Colonic mucosa (tissue), 4 donors: ENCODE measurements around the gene CFAP74. TPM values are rescaled to one million over a fixed set of nuclear protein-coding genes. Genes with fewer than 3 reads are reported as not detected.

ENCODE experiments used
- DNase-seq: peaks from one replicate; pipeline ENCODE4 v3.0.0-alpha.2; 2020
- H3K27ac ChIP-seq: fragments of 200-600 bp; one replicate; pipeline ENCODE4 v1.8.0; 2021
- H3K27me3 ChIP-seq: fragments of 200-600 bp; one replicate; pipeline ENCODE4 v1.8.0; 2021
- H3K36me3 ChIP-seq: fragments of 200-600 bp; one replicate; pipeline ENCODE4 v1.8.0; 2021
- H3K4me1 ChIP-seq: fragments of 200-600 bp; one replicate; pipeline ENCODE4 v1.8.0; 2021; ENCODE audit warnings: mild to moderate bottlenecking
- H3K4me3 ChIP-seq: fragments of 200-600 bp; one replicate; pipeline ENCODE4 v1.8.0; 2021
- H3K9ac ChIP-seq, 2 donors: one replicate each; pipeline ENCODE4 v1.7.0; 2013; ENCODE audit warnings: control low read depth in 2 of 2, low read depth in 2 of 2, low read length in 2 of 2
- H3K9me3 ChIP-seq: fragments of 200-600 bp; one replicate; pipeline ENCODE4 v1.8.0; 2021
- CTCF ChIP-seq: fragments of 200-600 bp; IDR thresholded peaks from one replicate; pipeline ENCODE4 v1.8.0; 2022; ENCODE audit warnings: antibody characterized with exemption, mild to moderate bottlenecking
- intact Hi-C: fragments of 100-400 bp; cut with DNase I; formaldehyde crosslinking; loops from one replicate; pipeline ENCODE4 v1.14.1; 2022
- total RNA-seq, 2 donors: library from RNA; stranded (reverse); fragmentation: NEBNext Ultra II Directional in 1 of 2; extraction: Animal tissue kit (Norgen Biotek cat#: 25700) in 1 of 2; gene quantifications; one replicate each; pipeline ENCODE4 v1.2.1, GENCODE V29; 2021
- donor health status: healthy.
- donor health status: DM: no; HTN: no; CAD: no.
- donor health status: DM: no; HTN: no; CAD: no.

CFAP74 gene
- total RNA-seq, 2 donors from 2014 or later, result 0.10 to 0.16 TPM

- Histone ChIP-seq H3K4me3 (no peak overlapping the region), H3K9ac (no peak overlapping the region), H3K27ac (no peak overlapping the region), H3K36me3 (no peaks in the 10 kb centered on the region), H3K9me3 (no peaks in the 10 kb centered on the region), H3K27me3 (no peaks in the 10 kb centered on the region), H3K4me1 (no peaks in the 10 kb centered on the region)
- intact Hi-C loops, result no loop called here
- DNase-seq, result no peak
- TF ChIP-seq CTCF, result no peak
Measured at GRCh38 chr1:1974834-1975233, 28.8 kb downstream of the CFAP74 start.

- no peak for DNase-seq
Measured at GRCh38 chr1:1973716-1974642, 29.6 kb downstream of the CFAP74 start.

GRCh38 chr1:1972976-1973715 lies 30.4 kb downstream of the CFAP74 start:
- DNase-seq, result no peak
- H3K9ac ChIP-seq, result no peak overlapping the region
- no peaks in the 10 kb centered on the region for H3K36me3 ChIP-seq
- H3K27ac ChIP-seq, result no peak overlapping the region
- H3K27me3 ChIP-seq, result no peaks in the 10 kb centered on the region
- TF ChIP-seq CTCF, result no peak
- H3K4me1 ChIP-seq, result no peaks in the 10 kb centered on the region
- H3K4me3 ChIP-seq, result no peak overlapping the region
- intact Hi-C loops, result no loop called here
- no peaks in the 10 kb centered on the region for H3K9me3 ChIP-seq

More at GRCh38 chr1:1973716-1974642, 29.6 kb downstream of the CFAP74 start:
- TF ChIP-seq CTCF, result no peak
- no peak overlapping the region for H3K27ac ChIP-seq
- intact Hi-C loops, result no loop called here
- H3K36me3 ChIP-seq, result no peaks in the 10 kb centered on the region
- H3K9ac ChIP-seq, result no peak overlapping the region
- no peaks in the 10 kb centered on the region for H3K9me3 ChIP-seq
- H3K27me3 ChIP-seq, result no peaks in the 10 kb centered on the region
- no peaks in the 10 kb centered on the region for H3K4me1 ChIP-seq
- no peak overlapping the region for H3K4me3 ChIP-seq

GRCh38 chr1:1971688-1972087 lies 31.9 kb downstream of the CFAP74 start:
- Histone ChIP-seq H3K36me3 (no peaks in the 10 kb centered on the region), H3K9ac (no peak overlapping the region), H3K27ac (no peak overlapping the region), H3K4me1 (no peaks in the 10 kb centered on the region), H3K9me3 (no peaks in the 10 kb centered on the region), H3K27me3 (no peaks in the 10 kb centered on the region), H3K4me3 (no peak overlapping the region)
- intact Hi-C loops, result no loop called here
- no peak for DNase-seq
- TF ChIP-seq CTCF, result no peak

GRCh38 chr1:1971017-1971416 lies 32.6 kb downstream of the CFAP74 start:
- no peak overlapping the region for H3K9ac ChIP-seq
- H3K4me3 ChIP-seq, result no peak overlapping the region
- no peak for DNase-seq
- TF ChIP-seq CTCF, result no peak
- intact Hi-C loops, result no loop called here
- no peak overlapping the region for H3K27ac ChIP-seq
- H3K27me3 ChIP-seq, result no peaks in the 10 kb centered on the region
- H3K9me3 ChIP-seq, result no peaks in the 10 kb centered on the region
- H3K4me1 ChIP-seq, result no peaks in the 10 kb centered on the region
- H3K36me3 ChIP-seq, result no peaks in the 10 kb centered on the region
